ENCODE data around the gene EIF3M. TPM values are rescaled to one million over a fixed set of nuclear protein-coding genes. Genes with fewer than 3 reads are reported as not detected.

Gene EIF3M
- polyA plus RNA-seq, 1 of the 3 experiments (the other 2 are of a cell fraction) = 359 TPM

- WGBS (ENCODE audit: low lambda C conversion rate) = 51% methylated on average over 2 of the region's 2 CpGs
- H2AFZ ChIP-seq (ENCODE audit: low read depth) = no peak overlapping the region
Measured at GRCh38 chr11:32575070-32575469, 8.6 kb upstream of the EIF3M start.

More at GRCh38 chr11:32575070-32575469, 8.6 kb upstream of the EIF3M start:
- Histone ChIP-seq H3K9me3 (no peaks in the 10 kb centered on the region), H3K4me3 (ENCODE audit: low read depth in 2 of 2, low read length in 1 of 2) (no peak overlapping the region), H3K9me2 (no peaks in the 10 kb centered on the region), H3K36me3 (replicated peaks in 1 of 2; ENCODE audit: control insufficient read depth in 1 of 2, insufficient read depth in 2 of 2, low read length in 1 of 2) (no peaks in the 10 kb centered on the region), H3K27ac (ENCODE audit: low read depth in 2 of 2, low read length in 1 of 2) (no peak overlapping the region), H3K4me2 (no peak overlapping the region), H3K27me3 (ENCODE audit: insufficient read depth) (peaks cover 4% of the 10 kb centered on the region; the same call in 1 of the 2 replicates), H3F3A (replicated peaks; ENCODE audit: insufficient read depth) (no peaks in the 10 kb centered on the region), H3K9ac (no peak overlapping the region), H3K79me2 (ENCODE audit: insufficient read depth) (no peaks in the 10 kb centered on the region), H3K4me1 (ENCODE audit: control insufficient read depth in 1 of 2, insufficient read depth in 2 of 2, low read depth in 1 of 2, low read length in 1 of 2) (no peaks in the 10 kb centered on the region; a peak in 1 of 4 replicates), H4K20me1 (ENCODE audit: insufficient read depth) (no peaks in the 10 kb centered on the region)
- no peak for TF ChIP-seq REST (IDR thresholded peaks at IDR 0.05; ENCODE audit: low read depth, low read length)
- no peak for TF ChIP-seq USF2 (IDR thresholded peaks at IDR 0.05; ENCODE audit: borderline replicate concordance, low read depth, low read length)
- no peak for TF ChIP-seq USF1 (IDR thresholded peaks at IDR 0.05; ENCODE audit: borderline replicate concordance, low read depth)
- TF ChIP-seq MXI1 (IDR thresholded peaks at IDR 0.05; ENCODE audit: low read depth, low read length) = no peak
- no peak for TF ChIP-seq IRF3 (IDR thresholded peaks at IDR 0.05; ENCODE audit: low read depth, low read length)
- no peak for DNase-seq
- CTCF ChIA-PET = no interaction called here
- POLR2A ChIA-PET = no interaction called here

Data from SK-N-SH (cell line).